ENCODE results near the gene GPR152.

GPR152 gene

DNA sequence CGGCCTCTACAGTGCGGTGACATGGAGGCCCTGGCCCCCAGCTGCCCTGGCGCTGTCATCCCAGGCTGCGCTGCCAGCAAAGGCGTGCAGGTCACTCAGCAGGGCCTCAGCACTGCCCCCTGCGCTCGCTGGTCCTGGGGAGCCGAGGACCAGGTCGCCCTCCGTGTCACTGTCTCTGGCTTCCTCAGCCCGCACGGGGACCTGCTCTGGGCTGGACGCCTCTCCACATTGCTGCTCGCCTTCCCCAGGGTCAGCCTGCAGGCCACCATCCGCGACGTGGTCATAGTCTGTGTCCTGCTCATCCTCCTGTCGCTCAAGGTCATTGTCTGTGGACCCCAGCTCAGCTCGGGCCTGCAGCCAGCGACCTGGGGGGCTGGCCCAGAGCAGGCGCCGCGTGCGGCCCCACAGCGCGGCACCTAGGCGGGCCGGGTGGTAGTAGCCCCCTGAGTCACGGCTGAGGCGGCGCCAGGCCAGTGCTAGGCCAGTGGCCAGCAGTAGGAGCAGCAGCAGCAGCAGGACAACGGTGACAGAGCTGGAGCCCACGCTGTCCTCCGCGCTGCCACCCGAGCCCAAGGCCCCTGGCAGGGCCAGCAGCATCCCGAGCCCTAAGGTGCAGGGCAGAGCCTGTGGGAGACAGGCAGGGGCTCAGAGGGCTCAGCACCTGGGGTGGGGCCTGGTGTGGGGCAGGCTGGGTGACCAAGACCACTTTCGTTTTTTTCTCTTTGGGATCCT is 16.6 kb downstream of the GPR152 start:
- no peak overlapping the region for H3K27ac ChIP-seq (ENCODE audit: low read length)
- H3K9ac ChIP-seq (ENCODE audit: low read length) = no peak overlapping the region
- no peak overlapping the region for H3K4me2 ChIP-seq (ENCODE audit: low read depth, low read length)
- no peaks in the 10 kb centered on the region for H3K9me2 ChIP-seq (replicated peaks; ENCODE audit: insufficient read depth, low read length)
- no peaks in the 10 kb centered on the region for H3K27me3 ChIP-seq (replicated peaks; ENCODE audit: insufficient read depth, low read length)
- no peaks in the 10 kb centered on the region for H3K4me1 ChIP-seq (ENCODE audit: low read length)
- no peak overlapping the region for H3K4me3 ChIP-seq (ENCODE audit: low read length)
- no peak for TF ChIP-seq EZH2 (optimal IDR thresholded peaks at IDR 0.05; ENCODE audit: low read depth, low read length)
- TF ChIP-seq, protein P1, sequence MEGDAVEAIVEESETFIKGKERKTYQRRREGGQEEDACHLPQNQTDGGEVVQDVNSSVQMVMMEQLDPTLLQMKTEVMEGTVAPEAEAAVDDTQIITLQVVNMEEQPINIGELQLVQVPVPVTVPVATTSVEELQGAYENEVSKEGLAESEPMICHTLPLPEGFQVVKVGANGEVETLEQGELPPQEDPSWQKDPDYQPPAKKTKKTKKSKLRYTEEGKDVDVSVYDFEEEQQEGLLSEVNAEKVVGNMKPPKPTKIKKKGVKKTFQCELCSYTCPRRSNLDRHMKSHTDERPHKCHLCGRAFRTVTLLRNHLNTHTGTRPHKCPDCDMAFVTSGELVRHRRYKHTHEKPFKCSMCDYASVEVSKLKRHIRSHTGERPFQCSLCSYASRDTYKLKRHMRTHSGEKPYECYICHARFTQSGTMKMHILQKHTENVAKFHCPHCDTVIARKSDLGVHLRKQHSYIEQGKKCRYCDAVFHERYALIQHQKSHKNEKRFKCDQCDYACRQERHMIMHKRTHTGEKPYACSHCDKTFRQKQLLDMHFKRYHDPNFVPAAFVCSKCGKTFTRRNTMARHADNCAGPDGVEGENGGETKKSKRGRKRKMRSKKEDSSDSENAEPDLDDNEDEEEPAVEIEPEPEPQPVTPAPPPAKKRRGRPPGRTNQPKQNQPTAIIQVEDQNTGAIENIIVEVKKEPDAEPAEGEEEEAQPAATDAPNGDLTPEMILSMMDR (IDR thresholded peaks at IDR 0.05; ENCODE audit: low read length) = no peak
- no peak for TF ChIP-seq EZH2phosphoT487 (IDR thresholded peaks at IDR 0.05; ENCODE audit: low read length)
- H3F3A ChIP-seq (ENCODE audit: insufficient read depth, low read length) = no peaks in the 10 kb centered on the region
- no peaks in the 10 kb centered on the region; the same call in 1 of the 2 replicates for H3K36me3 ChIP-seq (replicated peaks; ENCODE audit: insufficient read depth, low read length)
- no peak overlapping the region for H2AFZ ChIP-seq (ENCODE audit: low read length)
- no peaks in the 10 kb centered on the region for H4K20me1 ChIP-seq (ENCODE audit: insufficient read depth, low read length)
- peaks cover 8% of the 10 kb centered on the region; the same call in 1 of the 2 replicates for H3K79me2 ChIP-seq (ENCODE audit: low read length)
- H3K9me3 ChIP-seq (replicated peaks; ENCODE audit: insufficient read depth, low read length) = no peaks in the 10 kb centered on the region
- no peak for DNase-seq

DNA sequence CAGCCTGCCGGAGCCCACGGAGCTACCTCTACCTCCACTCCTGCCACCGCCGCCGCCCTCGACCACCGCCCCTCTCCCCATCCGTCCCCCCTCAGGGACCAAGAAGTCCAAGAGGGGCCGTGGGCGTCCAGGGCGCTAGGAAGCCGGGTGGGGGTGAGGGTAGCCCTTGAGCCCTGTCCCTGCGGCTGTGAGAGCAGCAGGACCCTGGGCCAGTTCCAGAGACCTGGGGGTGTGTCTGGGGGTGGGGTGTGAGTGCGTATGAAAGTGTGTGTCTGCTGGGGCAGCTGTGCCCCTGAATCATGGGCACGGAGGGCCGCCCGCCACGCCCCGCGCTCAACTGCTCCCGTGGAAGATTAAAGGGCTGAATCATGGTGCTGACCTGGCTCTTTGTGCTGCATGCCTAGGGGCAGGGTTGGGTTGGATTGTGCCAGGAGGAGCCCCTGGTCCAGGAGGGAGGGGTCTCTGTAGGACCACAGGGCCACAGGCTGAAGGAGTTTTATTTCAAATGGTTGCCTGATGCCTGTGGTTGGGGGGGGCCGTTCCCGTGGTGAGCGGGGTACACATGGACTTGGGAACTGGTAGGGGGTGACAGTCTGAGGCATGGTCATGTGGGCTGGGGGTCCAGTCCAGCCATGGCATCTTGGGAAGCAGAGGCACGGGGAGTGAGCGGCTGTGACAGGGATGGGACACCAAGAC is 17.4 kb downstream of the GPR152 start:
- Histone ChIP-seq H3F3A (ENCODE audit: insufficient read depth, low read length) (no peaks in the 10 kb centered on the region), H4K20me1 (ENCODE audit: insufficient read depth, low read length) (no peaks in the 10 kb centered on the region), H3K27me3 (replicated peaks; ENCODE audit: insufficient read depth, low read length) (no peaks in the 10 kb centered on the region), H3K9me2 (replicated peaks; ENCODE audit: insufficient read depth, low read length) (no peaks in the 10 kb centered on the region), H3K36me3 (replicated peaks; ENCODE audit: insufficient read depth, low read length) (no peaks in the 10 kb centered on the region; the same call in 1 of the 2 replicates), H3K79me2 (ENCODE audit: low read length) (peaks cover 14% of the 10 kb centered on the region), H3K4me2 (ENCODE audit: low read depth, low read length) (no peak overlapping the region), H3K4me1 (ENCODE audit: low read length) (no peaks in the 10 kb centered on the region), H3K9ac (ENCODE audit: low read length) (no peak overlapping the region), H2AFZ (ENCODE audit: low read length) (no peak overlapping the region), H3K9me3 (replicated peaks; ENCODE audit: insufficient read depth, low read length) (no peaks in the 10 kb centered on the region), H3K27ac (ENCODE audit: low read length) (no peak overlapping the region), H3K4me3 (ENCODE audit: low read length) (no peak overlapping the region)
- no peak for TF ChIP-seq EZH2 (optimal IDR thresholded peaks at IDR 0.05; ENCODE audit: low read depth, low read length)
- TF ChIP-seq, protein P1 (IDR thresholded peaks at IDR 0.05; ENCODE audit: low read length) = no peak
- TF ChIP-seq EZH2phosphoT487 (IDR thresholded peaks at IDR 0.05; ENCODE audit: low read length) = no peak
- no peak for DNase-seq

DNA sequence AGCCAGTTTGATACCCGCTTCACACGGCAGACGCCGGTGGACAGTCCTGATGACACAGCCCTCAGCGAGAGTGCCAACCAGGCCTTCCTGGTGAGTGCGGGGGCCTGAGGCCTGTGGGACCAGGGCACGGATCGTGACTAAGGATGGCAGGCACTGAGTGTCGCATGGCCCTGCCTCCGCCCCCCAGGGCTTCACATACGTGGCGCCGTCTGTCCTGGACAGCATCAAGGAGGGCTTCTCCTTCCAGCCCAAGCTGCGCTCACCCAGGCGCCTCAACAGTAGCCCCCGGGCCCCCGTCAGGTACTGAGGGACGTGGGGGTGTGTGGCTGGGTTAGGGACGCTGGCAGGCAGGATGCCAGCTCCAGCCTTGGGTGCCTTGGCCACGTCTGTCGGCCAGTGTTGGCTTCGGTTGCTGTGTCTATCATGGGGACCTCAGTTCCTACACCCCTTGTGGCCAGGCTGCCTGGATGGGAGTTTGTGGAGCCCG is 18.1 kb downstream of the GPR152 start:
- Histone ChIP-seq H3K9ac (ENCODE audit: low read length) (no peak overlapping the region), H3K79me2 (ENCODE audit: low read length) (peaks cover 21% of the 10 kb centered on the region), H3K36me3 (replicated peaks; ENCODE audit: insufficient read depth, low read length) (no peaks in the 10 kb centered on the region; the same call in 1 of the 2 replicates), H3K4me1 (ENCODE audit: low read length) (peaks cover 1% of the 10 kb centered on the region), H2AFZ (ENCODE audit: low read length) (no peak overlapping the region), H3K9me2 (replicated peaks; ENCODE audit: insufficient read depth, low read length) (no peaks in the 10 kb centered on the region), H3F3A (ENCODE audit: insufficient read depth, low read length) (no peaks in the 10 kb centered on the region), H3K4me2 (ENCODE audit: low read depth, low read length) (no peak overlapping the region), H3K27me3 (replicated peaks; ENCODE audit: insufficient read depth, low read length) (no peaks in the 10 kb centered on the region), H3K9me3 (replicated peaks; ENCODE audit: insufficient read depth, low read length) (no peaks in the 10 kb centered on the region), H4K20me1 (ENCODE audit: insufficient read depth, low read length) (no peaks in the 10 kb centered on the region), H3K4me3 (ENCODE audit: low read length) (no peak overlapping the region), H3K27ac (ENCODE audit: low read length) (no peak overlapping the region)
- no peak for TF ChIP-seq EZH2phosphoT487 (IDR thresholded peaks at IDR 0.05; ENCODE audit: low read length)
- no peak for DNase-seq
